DMS153 (cell line): ENCODE data around the gene SPDYE17.
"Not testable (repeated sequence)": the region's sequence is repeated elsewhere in the genome, so short reads cannot be mapped to it uniquely, and the experiment has no call there.

ENCODE experiments used
- DNase-seq: peaks from one replicate; lab custom pipeline; 2025; lab: John Stamatoyannopoulos, UW

The SPDYE17 gene, protein sequence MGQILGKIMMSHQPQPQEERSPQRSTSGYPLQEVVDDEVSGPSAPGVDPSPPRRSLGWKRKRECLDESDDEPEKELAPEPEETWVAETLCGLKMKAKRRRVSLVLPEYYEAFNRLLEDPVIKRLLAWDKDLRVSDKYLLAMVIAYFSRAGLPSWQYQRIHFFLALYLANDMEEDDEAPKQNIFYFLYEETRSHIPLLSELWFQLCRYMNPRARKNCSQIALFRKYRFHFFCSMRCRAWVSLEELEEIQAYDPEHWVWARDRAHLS

DNA sequence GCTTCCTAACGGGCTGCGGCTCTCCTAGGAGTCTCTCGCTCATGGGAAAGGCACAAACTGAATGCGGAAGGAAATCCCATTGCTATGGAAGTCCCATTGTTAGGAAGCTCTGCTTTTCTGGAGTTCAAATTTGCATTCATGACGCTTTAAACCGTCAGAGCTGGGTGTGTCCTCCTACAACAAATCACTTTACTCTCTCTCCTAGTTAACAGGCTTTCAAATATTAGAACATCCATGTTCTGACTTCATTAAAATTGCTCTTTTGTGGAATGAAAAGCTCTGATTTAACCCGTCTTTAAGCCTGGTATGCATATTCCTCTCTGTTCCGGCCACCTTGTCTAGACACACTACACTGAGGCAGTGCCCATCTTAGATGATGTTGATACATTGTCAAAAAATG lies at the start of gene SPDYE17:
Gene SPDYE17 (minus strand): TSS at position 101 of the 400 bp plus-strand sequence. CDS start 1,791 bp downstream, outside the sequence.
- not testable (repeated sequence) for DNase-seq

DNA sequence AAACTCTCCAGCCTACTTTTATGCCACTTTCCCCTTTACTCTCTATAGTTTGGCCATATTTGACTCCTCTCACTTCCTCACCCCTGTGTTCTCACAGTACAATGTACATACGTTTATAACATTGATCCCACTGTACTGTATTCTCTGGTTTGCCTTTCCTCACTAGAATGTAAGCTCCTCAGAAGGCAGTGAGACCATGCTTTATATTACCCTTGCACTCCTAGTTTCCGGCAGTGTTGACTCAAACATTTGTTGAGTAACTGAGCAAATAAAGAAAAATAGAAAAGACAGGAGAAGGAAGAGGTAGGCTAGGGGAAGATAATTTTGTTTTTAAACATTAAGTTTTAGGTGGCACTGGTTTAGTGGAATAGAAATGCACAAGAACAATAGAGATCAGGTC lies 48.1 kb upstream of the SPDYE17 start:
- not testable (repeated sequence) for DNase-seq

DNA sequence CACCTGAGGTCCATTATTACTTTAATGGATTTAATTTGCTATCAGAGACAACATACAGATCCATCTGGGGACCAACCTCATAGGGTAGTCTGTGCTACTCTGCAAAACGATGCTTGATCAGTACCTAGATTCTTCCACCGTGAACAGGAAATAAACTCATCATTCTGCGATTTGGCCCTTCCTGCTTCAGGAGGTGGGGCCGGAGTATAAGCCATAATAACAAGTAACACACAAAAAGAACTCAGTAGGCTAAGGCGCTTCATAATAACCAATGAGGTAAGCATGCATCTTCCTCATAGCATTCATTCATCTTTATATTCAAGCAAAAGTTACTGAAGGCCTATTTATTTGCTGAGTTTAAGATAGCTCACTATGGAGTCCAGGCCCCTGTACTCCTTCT lies 47.5 kb upstream of the SPDYE17 start:
- DNase-seq, result not testable (repeated sequence)

GRCh38 chr7:77079112-77079511 lies 47.0 kb upstream of the SPDYE17 start:
- DNase-seq, result not testable (repeated sequence)

DNA sequence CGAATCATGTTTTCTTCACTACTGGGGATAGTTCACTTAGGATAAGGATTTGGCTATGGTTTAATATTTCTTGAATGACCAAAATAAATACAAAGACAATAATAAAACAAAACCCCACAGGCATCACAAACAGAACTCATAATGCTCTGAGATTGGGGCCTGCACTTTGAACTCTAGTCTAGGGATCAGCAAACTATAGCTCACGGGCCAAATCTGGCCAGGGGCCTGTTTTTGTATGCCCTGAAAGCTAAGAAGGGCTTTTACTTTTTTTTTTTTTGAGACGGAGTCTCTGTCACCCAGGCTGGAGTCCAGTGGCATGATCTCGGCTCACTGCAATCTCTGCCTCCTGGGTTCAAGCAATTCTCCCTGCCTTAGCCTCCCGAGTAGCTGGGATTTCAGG lies 44.9 kb upstream of the SPDYE17 start:
- not testable (repeated sequence) for DNase-seq

GRCh38 chr7:77074786-77075396 lies 42.7 kb upstream of the SPDYE17 start:
- DNase-seq, result not testable (repeated sequence)

DNA sequence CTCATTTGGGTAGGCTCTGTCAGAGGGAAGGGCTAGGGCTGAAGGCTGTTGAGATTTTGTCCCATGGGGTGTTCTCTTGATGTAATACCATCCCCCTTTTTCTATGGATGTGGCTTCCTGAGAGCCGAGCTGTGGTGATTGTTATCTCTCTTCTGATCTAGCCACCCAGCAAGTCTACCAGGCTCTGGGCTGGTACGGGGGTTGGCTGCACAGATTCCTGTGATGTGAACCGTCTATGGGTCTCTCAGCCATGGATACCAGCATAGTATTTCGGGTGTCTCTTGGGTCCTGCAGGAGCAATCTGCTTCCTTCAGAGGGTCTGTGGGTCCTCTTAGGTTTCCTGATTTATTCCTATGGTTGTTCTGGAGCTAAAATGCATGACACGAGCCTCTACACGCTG lies 38.9 kb upstream of the SPDYE17 start:
- DNase-seq, result not testable (repeated sequence)

GRCh38 chr7:77065869-77066268 lies 33.7 kb upstream of the SPDYE17 start:
- not testable (repeated sequence) for DNase-seq

- not testable (repeated sequence) for DNase-seq
These were observed 31.6 kb upstream of the SPDYE17 start for GRCh38 chr7:77063732-77064131.

GRCh38 chr7:77062557-77062956 lies 30.4 kb upstream of the SPDYE17 start, which contains the start of gene SPDYE18:
Gene SPDYE18 (minus strand): TSS chr7:77062558. CDS start chr7:77060512, 2,046 bp downstream.
- DNase-seq, result not testable (repeated sequence)

- DNase-seq, result not testable (repeated sequence)
These were observed 5.8 kb downstream of the SPDYE17 start for GRCh38 chr7:77026349-77026748.

DNA sequence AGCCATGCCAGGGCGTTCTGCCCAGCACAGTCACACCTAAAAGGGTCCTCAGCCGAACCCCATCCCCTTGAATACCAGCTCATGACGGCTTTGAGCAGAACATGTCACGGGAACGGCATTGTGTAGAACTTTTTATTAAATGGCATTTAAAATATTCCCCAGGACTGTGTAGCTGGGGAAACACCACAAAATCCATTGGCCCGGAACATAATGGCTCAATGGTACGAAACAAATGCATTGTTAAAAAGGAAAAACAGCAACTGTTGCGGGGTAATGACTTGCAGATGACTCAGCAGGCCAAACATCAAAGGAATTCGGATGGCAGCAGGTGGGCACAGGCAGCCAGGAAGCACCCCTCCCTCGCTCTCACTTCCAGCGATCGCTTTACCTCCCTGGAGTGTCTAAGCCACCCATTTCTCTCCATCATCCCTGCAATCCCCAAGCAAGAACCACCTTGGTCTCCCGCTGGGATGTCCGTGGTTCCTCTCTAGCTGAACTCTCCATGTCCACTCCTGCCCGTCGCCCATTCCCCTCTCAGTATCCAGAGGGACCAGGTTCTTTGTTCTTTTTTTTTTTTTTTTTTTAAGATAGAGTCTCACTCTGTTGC lies 22.0 kb downstream of the SPDYE17 start:
- DNase-seq, result not testable (repeated sequence)

DNA sequence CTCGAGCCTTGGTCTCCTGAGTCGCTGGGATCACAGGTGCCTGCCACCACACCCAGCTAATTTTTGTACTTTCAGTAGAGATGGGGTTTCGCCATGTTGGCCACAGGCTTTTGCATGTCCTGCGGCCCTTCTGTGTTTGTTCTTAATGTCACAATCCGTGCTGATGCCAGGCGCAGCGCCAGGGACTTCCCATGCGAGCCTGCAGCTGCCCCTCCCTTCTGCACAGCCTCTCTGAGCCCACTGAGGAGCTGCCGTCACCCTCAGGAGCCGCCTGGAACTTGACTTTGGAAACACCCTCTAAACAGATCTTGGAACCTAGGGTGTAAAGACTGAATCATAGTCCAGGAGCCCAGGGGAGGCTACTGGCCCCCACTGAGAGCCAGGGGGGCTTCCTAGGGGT lies 24.2 kb downstream of the SPDYE17 start:
- peak; percentile 45 for DNase-seq

GRCh38 chr7:77006127-77007110 lies 25.7 kb downstream of the SPDYE17 start:
- not testable (repeated sequence) for DNase-seq

GRCh38 chr7:77005461-77006057 lies 26.6 kb downstream of the SPDYE17 start:
- not testable (repeated sequence) for DNase-seq

DNA sequence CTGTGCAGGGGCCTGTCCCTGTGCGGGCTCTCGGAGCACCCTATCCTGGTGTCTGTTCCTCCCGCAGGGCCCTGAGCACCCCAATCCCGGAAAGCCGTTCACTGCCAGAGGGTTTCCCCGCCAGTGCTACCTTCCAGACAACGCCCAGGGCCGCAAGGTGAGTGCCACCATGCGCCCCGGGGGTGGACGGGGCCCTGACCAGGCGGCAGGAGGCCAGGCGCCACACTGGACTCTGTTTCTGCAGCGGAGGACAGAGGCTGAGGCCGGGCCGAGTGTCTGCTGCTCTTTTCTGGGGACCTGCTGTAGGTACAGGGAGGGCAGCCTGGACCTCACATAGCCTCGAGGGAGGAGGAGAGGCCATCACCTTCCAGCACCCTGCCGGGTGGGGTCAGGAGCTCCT lies 28.0 kb downstream of the SPDYE17 start:
- not testable (repeated sequence) for DNase-seq

DNA sequence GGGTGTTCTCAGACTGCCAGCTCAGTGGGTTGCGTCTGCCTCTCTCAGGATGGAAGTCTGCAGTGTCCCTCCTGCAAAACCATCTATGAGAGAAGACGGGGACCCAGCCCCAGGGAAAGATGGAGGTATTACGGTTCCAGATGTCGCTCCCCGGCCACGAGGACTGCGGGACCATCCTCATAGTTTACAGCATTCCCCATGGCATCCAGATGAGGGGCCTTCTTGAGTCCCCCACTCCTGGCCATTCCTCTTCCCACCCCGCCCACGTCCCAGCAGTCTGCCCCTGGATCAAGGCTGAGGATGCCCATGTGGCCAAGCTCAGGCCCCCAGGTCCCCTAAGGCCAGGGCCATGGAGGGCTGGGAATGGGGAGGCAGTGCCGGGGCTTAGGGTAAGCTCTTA lies 28.9 kb downstream of the SPDYE17 start:
- not testable (repeated sequence) for DNase-seq

DNA sequence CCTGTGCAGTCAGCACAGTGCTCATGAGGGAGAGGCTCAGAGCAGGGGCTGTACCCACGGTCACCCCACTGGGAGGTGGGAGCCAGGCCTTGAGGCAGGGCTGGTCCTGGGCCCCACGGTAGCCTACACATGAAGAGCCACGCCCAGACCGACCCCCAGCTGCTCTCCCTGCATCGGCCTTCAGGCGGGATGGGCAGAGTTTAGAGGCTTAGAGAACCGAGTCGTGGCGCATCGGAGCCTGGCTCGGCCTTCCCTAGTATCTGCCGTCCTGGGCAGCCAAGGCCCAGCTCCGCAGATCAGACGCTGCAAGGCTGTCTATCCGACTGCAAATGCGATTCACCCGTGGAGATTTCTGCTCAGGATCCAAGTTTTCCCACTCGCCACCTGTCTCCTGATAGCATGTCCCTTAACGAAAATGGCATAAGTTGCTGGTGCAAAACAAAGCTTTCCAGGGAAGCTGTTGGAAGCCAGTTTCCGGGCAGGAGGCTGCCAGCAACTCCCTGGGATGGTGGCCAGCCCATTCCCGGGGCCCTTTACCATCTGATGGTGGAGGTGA lies 29.4 kb downstream of the SPDYE17 start:
- DNase-seq, result not testable (repeated sequence)

DNA sequence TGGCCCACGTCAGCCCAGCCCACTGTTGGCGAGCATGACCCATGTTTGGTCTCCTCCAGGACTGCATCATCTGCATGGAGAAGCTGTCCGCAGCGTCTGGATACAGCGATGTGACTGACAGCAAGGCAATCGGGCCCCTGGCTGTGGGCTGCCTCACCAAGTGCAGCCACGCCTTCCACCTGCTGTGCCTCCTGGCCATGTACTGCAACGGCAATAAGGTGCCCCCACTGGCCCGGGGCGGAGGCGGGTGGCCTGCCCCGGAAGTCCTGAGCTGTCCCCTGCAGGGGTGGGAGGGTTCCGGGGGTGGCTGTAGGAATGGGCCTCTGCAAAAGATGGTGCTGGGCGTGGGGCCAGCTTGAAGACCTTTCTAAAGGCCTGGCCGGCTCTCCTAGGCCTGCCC lies 30.1 kb downstream of the SPDYE17 start:
- not testable (repeated sequence) for DNase-seq

DNA sequence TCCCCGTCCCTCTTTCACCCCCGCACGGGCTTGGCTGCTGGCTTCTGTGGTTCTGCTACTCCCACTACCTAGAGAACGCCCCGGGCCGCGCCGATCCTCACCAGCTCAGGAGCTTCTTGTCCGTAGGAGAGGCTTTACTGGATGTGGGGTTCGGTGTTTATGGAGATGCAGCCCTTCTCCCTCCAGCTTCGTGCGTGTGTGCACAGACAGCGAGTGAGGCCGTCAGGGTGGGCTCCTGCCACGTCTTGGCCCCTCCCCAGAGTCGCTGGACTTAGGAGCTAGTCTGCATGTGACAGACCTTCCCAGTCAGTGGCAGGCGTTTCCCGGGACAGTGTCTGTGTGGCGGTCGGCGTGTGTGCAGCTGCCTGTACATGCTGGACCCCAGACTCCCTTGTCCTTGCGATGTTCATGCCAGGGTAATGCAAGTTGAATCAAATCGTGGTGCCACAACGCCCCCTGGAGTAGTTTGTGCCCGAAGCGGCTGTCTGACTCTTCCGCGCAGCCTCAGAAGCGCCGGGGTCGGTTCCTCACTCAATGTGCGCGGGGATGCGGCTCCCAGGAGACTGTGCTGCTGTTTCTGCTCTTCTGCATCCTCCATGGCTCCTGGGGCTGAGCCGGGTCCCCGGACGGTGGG lies 32.6 kb downstream of the SPDYE17 start:
- DNase-seq, result not testable (repeated sequence)
